GM10248 (cell line): ENCODE data around the gene CACNB4.

Experiments
- CTCF ChIA-PET: fragments of 300-600 bp; sonication (Branson Sonifier 250); formaldehyde crosslinking; extraction: SDS; loops from one replicate; lab custom pipeline; 2021; ENCODE audit warnings: antibody characterized with exemption; lab: Yijun Ruan, JAX
- POLR2A ChIA-PET: fragments of 350-650 bp; sonication (Branson Sonifier 250); formaldehyde crosslinking; extraction: SDS; loops from one replicate; lab custom pipeline; 2020; ENCODE audit warnings: antibody characterized with exemption; lab: Yijun Ruan, JAX
- DNase-seq: peaks from one replicate; pipeline ENCODE4 v3.0.0; 2012; ENCODE audit errors: extremely low spot score
- CTCF ChIP-seq: IDR thresholded peaks from 2 replicates; pipeline ENCODE4 v1.5.1; 2012; ENCODE audit warnings: mild to moderate bottlenecking, low read depth; ENCODE audit errors: extremely low read depth, missing control alignments, control extremely low read depth

CACNB4 gene

GRCh38 chr2:151908204-151908882 is 190.5 kb downstream of the CACNB4 start:
- TF ChIP-seq CTCF, result no peak
- no peak for DNase-seq
- ChIA-PET CTCF (interaction anchor here (1.0 to 3.0 kb wide), 2 partner anchors 16 to 117 kb away, joined by 3 to 13 read pairs; no protein-coding TSS in a partner anchor), POLR2A (no interaction called here)

DNA sequence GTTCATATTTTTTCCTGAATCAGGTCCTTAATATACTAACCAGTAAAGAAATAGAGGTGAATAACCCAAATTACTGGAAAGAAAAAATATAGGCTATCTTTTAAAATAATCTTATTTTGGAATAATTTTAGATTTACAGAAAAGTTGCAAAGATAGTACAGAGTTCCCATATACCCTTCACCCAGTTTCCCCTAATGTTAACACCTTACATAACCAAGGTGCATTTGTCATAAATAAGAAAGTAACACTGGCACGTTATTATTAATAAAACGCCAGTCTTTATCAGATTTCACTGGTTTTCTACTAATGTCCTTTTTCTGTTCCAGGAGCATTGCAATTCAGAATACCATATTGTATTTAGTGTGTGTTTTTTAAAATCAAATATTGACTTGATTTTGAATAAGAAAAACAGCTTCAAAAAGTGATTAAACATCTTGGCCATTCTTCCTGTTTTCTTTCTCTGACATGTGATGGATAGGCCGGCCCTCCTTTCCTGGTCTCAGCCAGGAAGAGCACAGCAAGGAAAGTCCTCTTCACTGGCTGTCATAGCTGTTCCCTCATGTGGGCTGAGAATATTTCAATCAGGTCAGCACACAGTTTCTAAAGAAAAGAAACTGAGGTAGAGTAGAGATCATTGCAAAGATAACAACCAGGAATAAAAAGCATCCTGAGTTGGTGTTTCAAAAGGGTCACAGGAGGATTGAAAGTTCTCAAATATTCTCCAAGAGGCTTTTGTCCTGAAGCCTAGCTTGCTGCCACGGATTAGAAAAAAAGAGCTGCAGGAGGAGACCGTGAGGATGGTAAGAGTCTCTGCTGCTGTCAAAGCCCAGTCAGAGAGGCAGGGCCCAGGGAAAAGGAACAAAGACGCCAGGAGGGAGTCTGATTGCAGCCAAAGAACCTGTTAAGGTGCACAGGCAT is 191.3 kb downstream of the CACNB4 start:
- POLR2A ChIA-PET, result no interaction called here
- TF ChIP-seq CTCF, result no peak
- CTCF ChIA-PET, result interaction anchor here (0.9 to 3.0 kb wide), 6 partner anchors 10 to 118 kb away, joined by 3 to 13 read pairs (median 4); no protein-coding TSS in a partner anchor
- no peak for DNase-seq

GRCh38 chr2:151906633-151906998 is 192.2 kb downstream of the CACNB4 start:
- TF ChIP-seq CTCF, result no peak
- ChIA-PET CTCF (interaction anchor here (0.9 to 3.0 kb wide), 9 partner anchors 11 to 119 kb away, joined by 3 to 13 read pairs (median 4); no protein-coding TSS in a partner anchor), POLR2A (no interaction called here)
- DNase-seq, result no peak

DNA sequence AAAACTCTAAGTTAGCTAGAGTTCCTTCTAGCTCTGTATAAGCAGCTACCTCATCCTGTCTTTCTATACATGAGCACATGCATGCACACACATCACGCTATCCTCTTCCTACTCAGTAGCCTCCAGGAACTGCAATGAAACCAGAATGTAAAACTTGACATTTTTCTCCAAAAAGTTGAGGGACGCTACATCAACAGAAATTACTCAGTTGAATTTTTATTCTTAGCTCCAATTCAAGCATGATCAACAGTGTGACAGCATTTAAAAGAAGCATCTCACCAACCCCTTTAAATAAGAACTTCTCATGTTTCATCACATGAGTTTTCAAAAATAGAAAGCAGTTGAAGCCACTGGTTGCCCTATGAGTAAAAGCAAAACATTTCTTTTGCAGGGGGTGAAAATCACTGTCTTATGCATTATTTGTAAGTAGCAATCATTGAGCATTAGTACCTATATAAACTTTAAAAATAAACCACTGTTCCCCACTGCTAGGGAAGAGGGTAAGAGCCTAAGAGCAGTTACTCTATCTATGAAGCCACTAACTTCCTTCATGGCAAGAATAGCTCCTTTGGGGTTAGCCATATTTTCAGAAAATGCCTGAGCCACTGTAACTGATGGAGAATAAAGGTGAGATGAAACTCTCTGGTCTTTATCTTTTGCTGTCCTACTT is 192.7 kb downstream of the CACNB4 start:
- TF ChIP-seq CTCF, result no peak
- peak; percentile 18 for DNase-seq
- ChIA-PET POLR2A (interaction anchor here (0.5 kb wide), 1 partner anchor 9 kb away, joined by 3 read pairs; no protein-coding TSS in a partner anchor), CTCF (interaction anchor here (0.9 to 3.0 kb wide), 12 partner anchors 10 to 119 kb away, joined by 3 to 13 read pairs (median 4); no protein-coding TSS in a partner anchor)

DNA sequence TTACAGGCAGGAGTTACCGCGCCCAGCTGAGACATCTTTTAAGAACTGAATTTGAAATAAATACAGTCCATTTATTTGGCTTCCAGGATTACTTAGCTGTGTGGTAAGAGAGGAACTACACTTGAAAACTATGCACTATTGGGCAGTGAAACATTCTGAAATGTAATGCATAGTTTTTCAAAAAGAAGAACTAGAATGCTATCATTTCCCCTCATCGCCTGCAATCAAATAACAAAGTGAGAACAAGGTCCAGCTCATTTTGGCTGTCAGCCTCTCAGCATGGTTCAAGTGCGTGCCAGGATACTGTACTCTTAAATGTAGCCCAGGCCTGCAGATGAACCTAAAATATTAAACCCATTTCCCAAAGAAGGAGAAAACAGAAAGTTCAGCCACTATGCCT is 194.0 kb downstream of the CACNB4 start:
- ChIA-PET CTCF (interaction anchor here (1.2 to 1.4 kb wide), 2 partner anchors 9 to 121 kb away, joined by 3 to 5 read pairs; no protein-coding TSS in a partner anchor), POLR2A (no interaction called here)
- no peak for TF ChIP-seq CTCF
- no peak for DNase-seq

- no peak for TF ChIP-seq CTCF
- ChIA-PET POLR2A (no interaction called here), CTCF (interaction anchor here (1.2 to 2.2 kb wide), 3 partner anchors 8 to 121 kb away, joined by 3 to 11 read pairs (median 5); no protein-coding TSS in a partner anchor)
- DNase-seq, result no peak
These were observed 194.8 kb downstream of the CACNB4 start for GRCh38 chr2:151904021-151904420.
